ENCODE results near the gene CAMK2B.

Gene CAMK2B

DNA sequence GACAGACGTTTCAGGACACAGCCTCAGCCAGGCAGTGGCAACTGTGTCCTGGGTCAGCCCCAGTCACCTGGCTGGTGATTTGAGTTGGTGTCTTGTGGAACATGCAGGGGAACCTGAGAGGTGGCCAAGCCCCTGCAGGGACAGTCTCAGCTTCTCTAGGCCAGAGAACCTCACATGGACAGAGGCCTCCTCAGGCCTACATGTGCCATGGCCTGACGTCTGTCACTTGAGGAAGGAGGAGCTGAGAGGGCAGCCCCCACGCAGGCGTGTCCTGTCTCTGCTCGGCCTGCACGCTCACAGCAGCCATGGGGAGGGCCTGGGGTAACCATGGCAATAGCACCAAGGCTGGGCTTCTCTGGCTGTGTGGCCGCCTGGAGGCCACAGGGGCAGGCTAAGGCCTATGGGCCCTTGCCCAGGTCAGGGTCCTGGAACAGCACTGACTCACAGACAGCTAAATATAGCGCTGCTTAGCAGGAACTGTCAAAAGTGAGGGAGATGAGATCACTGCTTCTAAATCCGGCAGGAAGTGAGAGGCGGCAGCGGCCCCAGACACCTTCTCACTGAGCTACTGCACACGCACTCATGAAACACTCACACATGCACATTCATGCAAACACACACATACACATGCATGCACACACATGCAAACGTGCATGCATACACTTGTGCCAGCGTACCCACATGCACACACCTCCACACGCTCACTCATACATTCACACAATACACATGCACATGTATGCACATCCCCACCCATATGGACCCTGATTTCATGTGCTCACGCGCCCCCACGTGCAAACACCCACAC, 67.6 kb downstream of the CAMK2B start:
- Histone ChIP-seq H2AFZ (ENCODE audit: low read depth, low read length) (no peak overlapping the region), H3K27me3 (ENCODE audit: insufficient read depth, low read length) (peaks cover 8% of the 10 kb centered on the region), H3K4me1 (ENCODE audit: insufficient read depth, low read length) (peaks cover 18% of the 10 kb centered on the region), H3K4me3 (ENCODE audit: low read length) (no peak overlapping the region), H3K9me3 (ENCODE audit: low read length) (no peaks in the 10 kb centered on the region), H3K36me3 (ENCODE audit: insufficient read depth, low read length) (no peaks in the 10 kb centered on the region)

DNA sequence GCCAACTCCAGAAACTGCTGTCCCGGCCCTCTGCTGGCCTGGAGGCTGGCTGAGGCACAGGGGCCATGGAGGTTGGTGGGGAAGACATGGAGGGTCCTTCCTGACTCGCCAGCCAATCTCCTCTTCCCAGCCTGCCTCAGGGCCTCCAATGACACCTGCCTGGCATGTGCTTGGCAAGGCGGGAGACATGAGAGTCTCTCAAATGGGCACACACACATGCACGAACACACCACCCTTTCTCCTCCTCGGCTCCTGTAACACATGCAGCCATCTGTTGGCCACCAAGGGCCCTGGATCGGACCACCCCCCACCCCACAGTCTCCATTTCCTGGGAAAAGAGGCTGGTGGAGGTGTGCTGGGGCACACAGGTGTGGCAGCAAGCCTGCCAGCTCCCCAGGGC, 68.2 kb downstream of the CAMK2B start:
- H3K4me3 ChIP-seq (ENCODE audit: low read length) = no peak overlapping the region
- H3K36me3 ChIP-seq (ENCODE audit: insufficient read depth, low read length) = no peaks in the 10 kb centered on the region
- peaks cover 18% of the 10 kb centered on the region for H3K4me1 ChIP-seq (ENCODE audit: insufficient read depth, low read length)
- no peak overlapping the region for H2AFZ ChIP-seq (ENCODE audit: low read depth, low read length)
- H3K9me3 ChIP-seq (ENCODE audit: low read length) = no peaks in the 10 kb centered on the region
- H3K27me3 ChIP-seq (ENCODE audit: insufficient read depth, low read length) = peaks cover 6% of the 10 kb centered on the region

- Histone ChIP-seq H3K36me3 (ENCODE audit: insufficient read depth, low read length) (no peaks in the 10 kb centered on the region), H3K4me3 (ENCODE audit: low read length) (no peak overlapping the region), H3K27me3 (ENCODE audit: insufficient read depth, low read length) (peaks cover 6% of the 10 kb centered on the region), H3K4me1 (ENCODE audit: insufficient read depth, low read length) (peaks cover 18% of the 10 kb centered on the region), H3K9me3 (ENCODE audit: low read length) (no peaks in the 10 kb centered on the region), H2AFZ (ENCODE audit: low read depth, low read length) (no peak overlapping the region)
Observed at GRCh38 chr7:44256459-44256858, 68.9 kb downstream of the CAMK2B start.

DNA sequence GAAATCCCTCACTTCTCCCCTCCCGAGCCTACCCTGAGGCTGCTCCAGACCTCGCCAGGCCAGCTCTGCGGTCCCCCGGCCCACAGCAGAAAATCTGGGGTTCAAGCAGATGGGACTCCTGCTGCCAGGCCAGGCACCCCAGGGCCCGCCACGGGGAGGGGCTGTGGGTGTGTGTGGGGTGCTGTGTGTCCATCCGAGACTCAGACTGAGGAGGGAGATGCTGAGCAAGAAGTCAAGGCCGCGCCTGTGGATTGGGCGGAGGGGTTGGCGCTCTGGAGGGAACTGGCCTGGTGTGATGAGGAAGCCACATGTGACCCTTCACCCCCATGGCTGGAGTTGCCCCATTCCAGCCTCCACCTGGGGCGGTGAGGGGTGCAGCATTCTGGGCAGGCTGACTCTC, 73.5 kb downstream of the CAMK2B start:
- Histone ChIP-seq H3K27me3 (ENCODE audit: insufficient read depth, low read length) (peaks cover 2% of the 10 kb centered on the region), H3K9me3 (ENCODE audit: low read length) (no peaks in the 10 kb centered on the region), H2AFZ (ENCODE audit: low read depth, low read length) (no peak overlapping the region), H3K4me3 (ENCODE audit: low read length) (no peak overlapping the region), H3K36me3 (ENCODE audit: insufficient read depth, low read length) (no peaks in the 10 kb centered on the region), H3K4me1 (ENCODE audit: insufficient read depth, low read length) (no peaks in the 10 kb centered on the region)

DNA sequence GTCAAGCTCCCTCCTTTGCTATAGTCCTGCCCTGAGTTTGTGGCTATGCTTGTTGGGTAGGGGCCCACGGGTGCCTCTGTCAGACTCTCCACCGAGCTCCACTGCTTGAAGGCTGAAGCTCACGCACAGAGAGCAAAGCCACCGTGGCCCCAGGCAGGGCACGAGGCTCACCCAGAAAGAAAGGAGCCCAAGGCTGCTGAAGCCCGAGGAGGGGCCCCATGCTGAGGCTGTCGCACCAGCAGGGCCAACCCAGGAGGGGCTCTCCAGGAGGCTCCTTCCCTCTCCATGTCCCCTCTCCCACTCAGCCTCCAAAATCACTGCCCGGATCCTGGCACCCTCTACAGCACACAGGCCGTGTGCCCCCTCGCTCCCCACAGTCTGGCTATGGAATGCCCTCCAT, 74.1 kb downstream of the CAMK2B start:
- H3K4me1 ChIP-seq (ENCODE audit: insufficient read depth, low read length) = no peaks in the 10 kb centered on the region
- no peak overlapping the region for H2AFZ ChIP-seq (ENCODE audit: low read depth, low read length)
- no peaks in the 10 kb centered on the region for H3K36me3 ChIP-seq (ENCODE audit: insufficient read depth, low read length)
- H3K27me3 ChIP-seq (ENCODE audit: insufficient read depth, low read length) = peaks cover 2% of the 10 kb centered on the region
- H3K4me3 ChIP-seq (ENCODE audit: low read length) = no peak overlapping the region
- no peaks in the 10 kb centered on the region for H3K9me3 ChIP-seq (ENCODE audit: low read length)

GRCh38 chr7:44249639-44250234, 75.7 kb downstream of the CAMK2B start:
- Histone ChIP-seq H3K4me3 (ENCODE audit: low read length) (no peak overlapping the region), H2AFZ (ENCODE audit: low read depth, low read length) (no peak overlapping the region), H3K9me3 (ENCODE audit: low read length) (no peaks in the 10 kb centered on the region), H3K27me3 (ENCODE audit: insufficient read depth, low read length) (peaks cover 2% of the 10 kb centered on the region), H3K36me3 (ENCODE audit: insufficient read depth, low read length) (no peaks in the 10 kb centered on the region), H3K4me1 (ENCODE audit: insufficient read depth, low read length) (no peaks in the 10 kb centered on the region)

- no peaks in the 10 kb centered on the region for H3K36me3 ChIP-seq (ENCODE audit: insufficient read depth, low read length)
- H3K4me3 ChIP-seq (ENCODE audit: low read length) = no peak overlapping the region
- no peaks in the 10 kb centered on the region for H3K9me3 ChIP-seq (ENCODE audit: low read length)
- no peaks in the 10 kb centered on the region for H3K4me1 ChIP-seq (ENCODE audit: insufficient read depth, low read length)
- H3K27me3 ChIP-seq (ENCODE audit: insufficient read depth, low read length) = peaks cover 4% of the 10 kb centered on the region
- H2AFZ ChIP-seq (ENCODE audit: low read depth, low read length) = no peak overlapping the region
Observed at GRCh38 chr7:44247868-44248651, 77.3 kb downstream of the CAMK2B start.

DNA sequence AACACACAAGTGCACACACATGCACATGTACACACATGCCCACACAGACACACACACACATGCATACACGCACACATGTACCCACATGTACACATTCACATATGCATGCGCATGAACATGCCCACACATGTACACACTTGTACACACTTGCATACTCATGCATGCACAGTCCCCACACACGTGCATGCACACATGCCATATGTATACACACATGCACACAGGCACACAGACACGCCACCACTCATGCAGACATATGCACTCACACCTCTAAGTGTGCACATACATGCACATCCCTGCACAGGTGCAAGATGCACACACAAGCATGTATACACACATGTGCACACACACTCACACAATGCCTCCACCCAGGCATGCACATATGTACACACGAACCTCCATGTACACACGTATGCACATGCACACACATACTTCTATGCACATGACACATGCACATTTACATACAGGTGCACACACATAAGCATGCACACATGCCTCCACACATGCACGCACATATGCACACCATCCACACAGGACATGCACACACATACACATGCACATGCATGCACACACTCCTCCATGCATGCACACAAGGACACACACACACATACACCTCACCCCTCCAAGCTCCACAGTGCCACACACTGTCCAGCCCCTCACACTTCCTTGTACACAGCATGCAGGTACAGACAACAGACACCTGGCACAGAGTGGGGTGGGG, 78.8 kb downstream of the CAMK2B start:
- no peak overlapping the region for H2AFZ ChIP-seq (ENCODE audit: low read depth, low read length)
- H3K27me3 ChIP-seq (ENCODE audit: insufficient read depth, low read length) = peaks cover 7% of the 10 kb centered on the region
- no peaks in the 10 kb centered on the region for H3K9me3 ChIP-seq (ENCODE audit: low read length)
- no peaks in the 10 kb centered on the region for H3K4me1 ChIP-seq (ENCODE audit: insufficient read depth, low read length)
- H3K4me3 ChIP-seq (ENCODE audit: low read length) = no peak overlapping the region
- H3K36me3 ChIP-seq (ENCODE audit: insufficient read depth, low read length) = no peaks in the 10 kb centered on the region

- H3K36me3 ChIP-seq (ENCODE audit: insufficient read depth, low read length) = no peaks in the 10 kb centered on the region
- H3K4me3 ChIP-seq (ENCODE audit: low read length) = no peak overlapping the region
- H2AFZ ChIP-seq (ENCODE audit: low read depth, low read length) = no peak overlapping the region
- H3K4me1 ChIP-seq (ENCODE audit: insufficient read depth, low read length) = no peaks in the 10 kb centered on the region
- H3K27me3 ChIP-seq (ENCODE audit: insufficient read depth, low read length) = peaks cover 5% of the 10 kb centered on the region
- no peaks in the 10 kb centered on the region for H3K9me3 ChIP-seq (ENCODE audit: low read length)
Observed at GRCh38 chr7:44244282-44244681, 81.1 kb downstream of the CAMK2B start.

DNA sequence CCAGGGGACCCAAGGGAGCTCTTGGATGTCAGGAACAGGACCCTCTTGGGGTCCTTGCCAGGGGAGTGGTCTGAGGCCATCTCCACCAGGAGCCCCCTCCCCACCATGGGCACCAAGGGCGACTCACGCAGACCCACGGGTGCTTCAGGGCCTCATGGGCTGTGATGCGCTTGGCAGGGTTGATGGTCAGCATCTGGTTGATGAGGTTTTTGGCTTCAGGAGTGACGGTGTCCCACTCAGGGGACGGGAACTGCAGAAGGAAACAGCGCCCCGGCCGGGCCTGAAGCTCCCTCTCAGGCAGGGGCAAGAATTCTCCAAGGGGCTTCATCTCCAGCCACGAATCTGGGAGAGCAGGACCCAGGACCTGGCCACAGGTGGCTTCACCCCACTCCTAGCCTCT, 83.3 kb downstream of the CAMK2B start:
- Histone ChIP-seq H3K9me3 (ENCODE audit: low read length) (no peaks in the 10 kb centered on the region), H2AFZ (ENCODE audit: low read depth, low read length) (no peak overlapping the region), H3K36me3 (ENCODE audit: insufficient read depth, low read length) (no peaks in the 10 kb centered on the region), H3K4me3 (ENCODE audit: low read length) (no peak overlapping the region), H3K27me3 (ENCODE audit: insufficient read depth, low read length) (peaks cover 5% of the 10 kb centered on the region), H3K4me1 (ENCODE audit: insufficient read depth, low read length) (no peaks in the 10 kb centered on the region)

DNA sequence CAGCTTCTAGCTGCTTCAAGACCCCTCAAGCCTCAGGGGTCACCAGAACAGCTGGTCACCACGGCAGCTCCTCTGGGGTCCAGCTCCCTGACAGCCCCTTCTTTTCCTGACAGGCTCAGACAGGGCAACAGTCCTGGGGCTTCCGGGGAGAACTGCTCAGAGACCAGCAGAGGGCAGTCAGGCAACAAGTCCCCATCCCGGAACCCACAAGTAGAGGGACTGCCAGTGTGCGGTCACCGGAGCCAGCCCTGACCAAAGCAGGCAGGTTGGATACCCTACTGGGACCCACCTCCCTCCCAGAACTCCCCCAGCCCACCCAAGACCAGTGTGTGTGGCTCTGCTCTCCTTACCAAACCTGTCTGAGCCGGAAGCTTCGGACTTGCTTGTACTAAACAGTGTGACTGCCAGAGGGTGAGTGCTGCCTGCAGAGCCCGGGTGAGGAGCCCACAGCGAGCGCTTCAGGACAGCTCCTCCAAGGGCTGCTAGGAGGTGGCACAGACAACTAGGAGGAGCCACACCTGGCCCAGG, 84.3 kb downstream of the CAMK2B start:
- Histone ChIP-seq H3K4me1 (ENCODE audit: insufficient read depth, low read length) (no peaks in the 10 kb centered on the region), H3K27me3 (ENCODE audit: insufficient read depth, low read length) (peaks cover 8% of the 10 kb centered on the region), H3K36me3 (ENCODE audit: insufficient read depth, low read length) (no peaks in the 10 kb centered on the region), H3K4me3 (ENCODE audit: low read length) (no peak overlapping the region), H3K9me3 (ENCODE audit: low read length) (no peaks in the 10 kb centered on the region), H2AFZ (ENCODE audit: low read depth, low read length) (no peak overlapping the region)

- H2AFZ ChIP-seq (ENCODE audit: low read depth, low read length) = no peak overlapping the region
- no peaks in the 10 kb centered on the region for H3K4me1 ChIP-seq (ENCODE audit: insufficient read depth, low read length)
Observed at GRCh38 chr7:44240376-44240775, 85.0 kb downstream of the CAMK2B start.

More at GRCh38 chr7:44240376-44240775, 85.0 kb downstream of the CAMK2B start:
- Histone ChIP-seq H3K27me3 (ENCODE audit: insufficient read depth, low read length) (peaks cover 8% of the 10 kb centered on the region), H3K9me3 (ENCODE audit: low read length) (no peaks in the 10 kb centered on the region), H3K36me3 (ENCODE audit: insufficient read depth, low read length) (no peaks in the 10 kb centered on the region), H3K4me3 (ENCODE audit: low read length) (no peak overlapping the region)
